Measurements from ENCODE around the gene GRIK2.

DNA sequence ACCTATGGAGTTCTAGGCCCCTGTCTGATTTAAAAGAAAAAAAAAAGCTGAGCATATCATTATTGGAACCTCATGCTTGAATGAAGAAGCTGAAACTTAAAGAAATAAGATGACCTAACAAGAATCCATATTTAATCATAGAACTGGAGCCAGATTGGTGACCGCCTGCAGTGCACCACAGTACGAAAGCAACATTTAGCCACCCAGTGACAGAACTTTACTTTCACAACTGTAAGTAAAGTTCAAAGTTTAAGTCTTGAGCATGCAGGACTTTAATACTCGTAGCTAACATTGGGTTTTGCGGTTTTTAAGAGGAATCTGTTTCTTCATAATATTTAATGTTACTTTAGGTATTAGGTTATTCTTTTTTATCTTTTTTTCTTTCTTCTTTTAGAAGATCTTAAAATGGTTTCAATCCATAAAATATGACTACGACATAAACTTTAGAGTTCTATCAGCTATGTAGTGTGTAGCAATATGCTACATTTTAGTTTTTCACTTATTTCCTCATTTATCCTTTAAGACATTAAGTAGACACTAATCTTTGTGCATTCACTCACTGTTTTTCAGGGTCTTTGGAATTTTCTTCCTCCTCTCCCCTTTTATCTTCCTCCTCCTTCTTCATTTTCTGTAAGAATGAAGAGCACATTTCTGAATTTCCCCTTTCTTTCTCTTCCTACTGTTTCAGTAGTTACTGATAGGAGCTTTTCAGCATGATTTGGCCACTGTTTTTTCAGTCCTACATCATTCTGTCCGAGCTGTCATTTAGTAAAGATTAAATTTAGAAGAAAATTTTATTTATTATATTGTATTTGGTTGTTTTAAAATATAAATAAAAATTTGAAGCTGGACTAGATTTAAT lies 514.1 kb downstream of the GRIK2 start:
- TF ChIP-seq CTCF (IDR thresholded peaks at IDR 0.05): no peak
- TF ChIP-seq EP300 (IDR thresholded peaks at IDR 0.05): no peak
- no peak for TF ChIP-seq POLR2A (IDR thresholded peaks at IDR 0.05)

All from tibial nerve (tissue), 4 donors.